Gastrocnemius medialis (tissue), 4 donors: ENCODE measurements around the gene TLE1.

Source experiments
- POLR2A ChIP-seq, 2 donors: fragments of 450-650 bp; IDR thresholded peaks; one replicate each; pipeline ENCODE4 v1.6.1; 2017; ENCODE audit warnings: antibody characterized with exemption in 2 of 2, mild to moderate bottlenecking in 2 of 2, moderate library complexity in 2 of 2
- TF ChIP-seq, protein P1 (sequence below), 5 experiments: fragments of 450-650 bp in 3 of 5; fragments of 200-600 bp in 2 of 5; sonication (generic) in 2 of 5; IDR thresholded peaks in 4 of 5; conservative IDR thresholded peaks in 1 of 5; 1 replicate in 4 of 5; 2 replicates in 1 of 5; pipeline ENCODE4 v1.5.1; 2016 to 2019; ENCODE audit warnings: antibody characterized with exemption in 5 of 5, mild to moderate bottlenecking in 3 of 5, moderate library complexity in 3 of 5

DNA sequence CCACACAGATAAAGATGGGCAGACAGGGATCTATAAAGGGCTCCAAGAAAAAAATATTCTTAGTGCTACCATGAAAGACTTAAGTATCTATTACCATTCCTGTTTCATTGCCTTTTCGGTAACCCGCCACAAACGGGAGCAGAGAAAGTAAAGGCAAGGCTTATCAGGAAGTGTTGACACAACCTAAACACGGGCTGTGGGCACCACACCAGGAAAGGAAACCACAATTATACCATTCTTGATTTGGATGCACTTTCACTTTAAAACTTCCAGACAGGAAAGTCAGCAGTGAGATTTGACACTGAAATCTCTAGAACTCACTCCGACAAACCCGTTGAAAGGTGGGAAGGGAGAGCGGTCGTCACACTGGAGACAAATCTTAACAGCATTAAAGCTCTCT, 6.5 kb downstream of the TLE1 start:
- TF ChIP-seq, protein P1, sequence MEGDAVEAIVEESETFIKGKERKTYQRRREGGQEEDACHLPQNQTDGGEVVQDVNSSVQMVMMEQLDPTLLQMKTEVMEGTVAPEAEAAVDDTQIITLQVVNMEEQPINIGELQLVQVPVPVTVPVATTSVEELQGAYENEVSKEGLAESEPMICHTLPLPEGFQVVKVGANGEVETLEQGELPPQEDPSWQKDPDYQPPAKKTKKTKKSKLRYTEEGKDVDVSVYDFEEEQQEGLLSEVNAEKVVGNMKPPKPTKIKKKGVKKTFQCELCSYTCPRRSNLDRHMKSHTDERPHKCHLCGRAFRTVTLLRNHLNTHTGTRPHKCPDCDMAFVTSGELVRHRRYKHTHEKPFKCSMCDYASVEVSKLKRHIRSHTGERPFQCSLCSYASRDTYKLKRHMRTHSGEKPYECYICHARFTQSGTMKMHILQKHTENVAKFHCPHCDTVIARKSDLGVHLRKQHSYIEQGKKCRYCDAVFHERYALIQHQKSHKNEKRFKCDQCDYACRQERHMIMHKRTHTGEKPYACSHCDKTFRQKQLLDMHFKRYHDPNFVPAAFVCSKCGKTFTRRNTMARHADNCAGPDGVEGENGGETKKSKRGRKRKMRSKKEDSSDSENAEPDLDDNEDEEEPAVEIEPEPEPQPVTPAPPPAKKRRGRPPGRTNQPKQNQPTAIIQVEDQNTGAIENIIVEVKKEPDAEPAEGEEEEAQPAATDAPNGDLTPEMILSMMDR (IDR thresholded peaks at IDR 0.05 in 4 of 5, conservative IDR thresholded peaks at IDR 0.05 in 1 of 5): no peak
- TF ChIP-seq POLR2A (IDR thresholded peaks at IDR 0.05): no peak
